GM21528 (cell line): ENCODE results near the gene WASHC2C.
A peak's percentile ranks its signal among the peaks of the same experiment; 100 is the strongest.
"Not testable (repeated sequence)": the region's sequence is repeated elsewhere in the genome, so short reads cannot be mapped to it uniquely, and the experiment has no call there.

Source experiments
- ATAC-seq: cut with Tn5 transposase; IDR thresholded peaks from one replicate; pipeline ENCODE4 v1.9.1; 2021; ENCODE audit warnings: mild to moderate bottlenecking, moderate library complexity; ENCODE audit not compliant: unreplicated experiment, low FRiP score

The WASHC2C gene

GRCh38 chr10:45726703-45727420 lies at the start of gene WASHC2C:
WASHC2C (plus strand) TSS chr10:45727266; CDS start chr10:45727318, 52 bp downstream.
- ATAC-seq, result peak; percentile 92

GRCh38 chr10:45678467-45678866 lies 48.6 kb upstream of the WASHC2C start:
- ATAC-seq, result not testable (repeated sequence)

GRCh38 chr10:45710200-45710796 lies 16.8 kb upstream of the WASHC2C start:
- not testable (repeated sequence) for ATAC-seq

- not testable (repeated sequence) for ATAC-seq
Observed at GRCh38 chr10:45711223-45711622, 15.8 kb upstream of the WASHC2C start.

- not testable (repeated sequence) for ATAC-seq
Observed at GRCh38 chr10:45717053-45717452, 10.0 kb upstream of the WASHC2C start.

- not testable (repeated sequence) for ATAC-seq
Observed at GRCh38 chr10:45717642-45718041, 9.4 kb upstream of the WASHC2C start.

- not testable (repeated sequence) for ATAC-seq
Observed at GRCh38 chr10:45721503-45721902, 5.6 kb upstream of the WASHC2C start.

- not testable (repeated sequence) for ATAC-seq
Observed at GRCh38 chr10:45723851-45724250, 3.2 kb upstream of the WASHC2C start.

GRCh38 chr10:45727421-45727965 lies 427 bp downstream of the WASHC2C start:
- ATAC-seq, result peak; percentile 41

- ATAC-seq, result not testable (repeated sequence)
Observed at GRCh38 chr10:45734449-45734848, 7.4 kb downstream of the WASHC2C start.

- ATAC-seq, result not testable (repeated sequence)
Observed at GRCh38 chr10:45734867-45735266, 7.8 kb downstream of the WASHC2C start.

GRCh38 chr10:45741559-45741958 lies 14.5 kb downstream of the WASHC2C start:
- not testable (repeated sequence) for ATAC-seq

GRCh38 chr10:45742014-45742413 lies 14.9 kb downstream of the WASHC2C start:
- ATAC-seq, result not testable (repeated sequence)

GRCh38 chr10:45751141-45751540 lies 24.1 kb downstream of the WASHC2C start:
- ATAC-seq, result not testable (repeated sequence)

- not testable (repeated sequence) for ATAC-seq
Observed at GRCh38 chr10:45752210-45752609, 25.1 kb downstream of the WASHC2C start.

GRCh38 chr10:45753979-45754495 lies 27.0 kb downstream of the WASHC2C start:
- not testable (repeated sequence) for ATAC-seq

GRCh38 chr10:45755083-45755482 lies 28.0 kb downstream of the WASHC2C start:
- not testable (repeated sequence) for ATAC-seq

- not testable (repeated sequence) for ATAC-seq
Observed at GRCh38 chr10:45756065-45756464, 29.0 kb downstream of the WASHC2C start.

- not testable (repeated sequence) for ATAC-seq
Observed at GRCh38 chr10:45757661-45758396, 30.8 kb downstream of the WASHC2C start.

GRCh38 chr10:45761622-45762021 lies 34.6 kb downstream of the WASHC2C start:
- ATAC-seq, result not testable (repeated sequence)

- not testable (repeated sequence) for ATAC-seq
Observed at GRCh38 chr10:45763037-45763436, 36.0 kb downstream of the WASHC2C start.
